Stimulated activated CD8-positive, alpha-beta memory T cell treated with anti-CD3 and anti-CD28 coated beads, Interleukin-4, amount 100 ng/mL, for 24 hours (primary cell): ENCODE measurements around the gene UBR4.
"Not testable (repeated sequence)": the region's sequence is repeated elsewhere in the genome, so short reads cannot be mapped to it uniquely, and the experiment has no call there.

ENCODE experiments used
- DNase-seq: peaks from one replicate; pipeline ENCODE4 v3.0.0-alpha.2; 2020; ENCODE audit warnings: low read depth

Gene UBR4

DNA sequence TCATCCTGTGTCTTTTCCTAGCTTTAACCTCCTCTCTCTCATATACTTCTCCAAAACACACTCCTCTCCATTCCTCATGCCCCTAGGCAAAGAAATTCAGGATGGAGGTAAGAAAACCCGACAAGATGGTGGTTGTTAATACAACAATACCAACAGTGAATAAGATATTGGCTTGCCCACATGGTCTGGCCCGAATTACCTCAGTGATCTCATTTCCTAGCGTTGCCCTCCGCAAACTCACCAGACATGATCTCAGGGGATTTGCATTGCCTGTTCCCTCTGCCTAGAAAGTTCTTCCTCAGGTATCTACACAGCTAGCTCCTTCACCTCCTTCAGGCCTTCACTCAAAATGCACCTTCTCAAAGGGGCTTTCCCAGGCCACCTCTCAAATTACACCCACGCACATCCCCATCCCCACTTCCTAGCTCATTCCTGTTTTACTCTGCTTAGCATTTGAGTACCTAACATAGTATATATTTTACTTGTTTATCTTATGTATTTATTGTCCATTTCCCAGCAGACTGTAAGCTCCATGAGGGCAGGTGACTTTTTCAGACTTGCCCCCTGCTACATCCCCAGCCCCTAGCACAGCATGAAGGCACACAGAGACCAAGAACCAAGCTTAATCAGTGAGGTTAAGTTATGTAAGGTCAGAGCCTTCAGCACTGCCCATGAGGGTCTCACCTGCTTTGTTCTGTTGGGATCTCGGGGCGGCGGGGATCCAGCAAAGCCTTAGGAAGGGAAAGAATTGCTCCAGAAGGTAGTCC, 10.2 kb upstream of the UBR4 start:
- DNase-seq = no peak

DNA sequence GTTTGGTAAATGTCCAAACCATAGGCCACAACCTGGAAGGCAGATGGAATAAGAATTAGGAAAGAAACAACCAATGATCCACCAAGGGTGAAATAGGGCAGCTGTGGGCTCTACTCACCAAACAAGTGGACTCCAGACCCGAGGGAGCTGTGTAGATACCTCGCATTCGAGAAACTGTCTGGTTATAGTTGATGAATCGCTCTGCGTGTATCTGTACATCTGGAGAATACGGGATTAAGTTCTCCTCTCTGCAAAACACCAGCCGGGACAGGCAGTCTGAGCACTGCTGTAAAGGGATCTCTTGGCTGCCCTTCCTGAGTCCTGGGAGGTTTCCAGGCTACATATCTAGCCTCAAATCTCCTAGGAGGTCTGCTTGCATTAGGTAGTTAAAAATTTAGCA, 9.4 kb upstream of the UBR4 start:
- no peak for DNase-seq

DNA sequence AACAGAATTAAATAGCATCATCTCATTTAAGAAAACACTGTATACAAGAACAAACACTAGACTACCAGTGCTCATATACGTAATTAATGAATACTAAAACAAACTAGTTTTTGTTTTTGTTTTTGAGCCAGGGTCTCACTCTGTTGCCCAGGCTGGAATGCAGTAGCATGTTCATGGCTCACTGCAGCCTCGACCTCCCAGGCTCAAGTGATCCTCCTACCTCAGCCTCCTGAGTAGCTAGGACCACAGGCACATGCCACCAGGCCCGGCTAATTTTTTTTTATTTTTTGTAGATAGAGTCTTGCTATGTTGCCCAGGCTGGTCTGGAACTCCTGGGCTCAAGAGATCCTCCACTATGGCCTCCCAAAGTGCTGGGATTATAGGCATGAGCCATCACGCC, 6.5 kb upstream of the UBR4 start:
- DNase-seq = not testable (repeated sequence)

DNA sequence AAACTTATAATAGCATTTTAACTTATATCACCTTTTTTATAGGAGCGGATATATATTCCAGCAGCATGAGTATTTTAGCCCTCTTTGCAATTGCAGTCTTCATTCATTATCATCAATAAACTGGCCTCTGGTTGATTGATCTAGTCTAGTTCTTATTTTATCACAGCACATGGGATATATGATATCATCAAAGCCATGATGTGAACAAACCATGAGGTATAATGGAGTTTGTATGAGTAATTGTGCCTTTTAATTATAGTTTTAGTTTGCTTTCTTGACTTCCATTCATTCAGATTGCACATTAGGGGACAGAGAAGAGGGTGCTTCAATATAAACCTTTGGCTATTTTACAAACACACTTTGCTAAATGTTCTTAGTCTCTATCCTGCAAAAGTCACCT, 3.5 kb upstream of the UBR4 start:
- no peak for DNase-seq

DNA sequence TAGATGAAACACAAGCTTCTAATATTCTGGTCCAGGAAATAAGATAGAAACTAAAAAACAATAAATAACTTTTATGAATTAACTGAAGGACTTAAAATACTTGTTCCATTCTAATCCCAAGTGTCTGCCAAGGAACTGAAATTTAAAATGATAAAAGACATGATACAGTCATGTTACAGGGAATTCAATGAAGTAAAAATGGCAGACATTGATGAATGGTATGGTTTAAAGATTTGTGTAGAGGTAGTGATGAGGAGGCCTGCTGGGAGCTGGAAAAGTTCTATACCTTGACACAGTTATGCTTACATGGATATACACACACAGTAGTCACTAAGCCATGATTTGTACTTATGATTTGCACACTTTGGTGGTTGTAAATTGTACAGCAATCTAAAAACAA, 2.1 kb upstream of the UBR4 start:
- no peak for DNase-seq

DNA sequence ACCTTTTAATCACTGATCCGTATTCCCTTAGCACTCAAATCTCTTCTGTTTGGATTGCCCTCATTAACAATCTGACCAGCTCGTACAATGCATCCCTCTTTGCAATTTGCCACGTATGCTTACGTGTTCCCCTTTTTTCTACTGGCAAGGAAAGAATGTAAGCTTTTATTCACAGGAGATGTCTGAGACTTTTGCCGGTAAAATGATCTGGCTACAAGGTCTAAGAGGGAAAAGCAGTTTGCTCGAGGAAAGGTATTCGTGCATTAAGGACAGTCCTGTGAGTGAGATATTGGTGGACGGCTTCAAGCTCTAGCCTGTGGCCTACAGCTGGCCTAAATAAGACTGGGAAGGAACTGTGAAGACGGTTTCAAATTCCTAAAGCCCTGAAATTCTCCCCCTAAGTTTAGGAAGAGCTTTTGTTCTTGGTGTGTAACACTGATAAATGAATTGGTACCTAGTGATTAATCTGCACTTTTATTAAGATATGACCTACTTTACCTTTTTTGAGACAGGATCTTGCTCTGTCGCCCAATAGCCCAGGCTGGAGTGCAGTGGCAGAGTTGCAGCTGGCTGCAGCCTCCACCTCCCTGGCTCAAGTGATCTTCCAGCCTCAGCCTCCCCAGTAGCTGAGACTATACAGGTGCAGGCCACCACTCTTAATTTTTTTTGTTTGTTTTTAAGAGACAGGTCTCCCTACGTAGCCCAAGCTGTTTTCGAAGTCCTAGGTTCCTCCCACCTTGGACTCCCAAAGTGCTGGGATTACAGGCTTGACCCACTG, 895 bp upstream of the UBR4 start:
- no peak for DNase-seq

DNA sequence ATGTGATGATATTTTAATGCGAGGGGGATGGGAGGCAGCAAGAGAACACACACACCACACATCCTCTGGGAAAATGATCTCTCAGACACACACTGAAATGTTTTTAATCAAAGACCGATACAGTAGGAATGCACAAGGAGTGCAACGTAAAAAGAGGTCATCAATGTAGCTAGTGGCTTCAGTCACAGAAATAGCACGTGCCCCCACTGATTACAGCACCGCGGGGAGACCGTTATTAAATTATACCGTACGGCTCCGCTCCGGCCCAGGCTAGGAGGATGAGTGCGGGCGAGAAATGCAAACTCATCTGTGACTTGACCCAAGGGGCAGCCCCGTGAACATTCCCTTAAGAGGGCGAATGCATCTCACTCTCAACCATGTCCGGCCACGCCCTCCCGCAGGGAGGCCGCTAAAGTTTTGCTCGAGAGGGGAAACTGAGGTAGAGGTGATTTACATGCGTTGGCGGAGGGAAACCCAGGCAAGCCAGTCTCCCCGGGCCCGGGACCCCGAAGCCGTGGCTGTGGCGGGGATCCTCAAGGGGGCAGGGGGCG, 552 bp downstream of the UBR4 start:
- peak; percentile 55 for DNase-seq

DNA sequence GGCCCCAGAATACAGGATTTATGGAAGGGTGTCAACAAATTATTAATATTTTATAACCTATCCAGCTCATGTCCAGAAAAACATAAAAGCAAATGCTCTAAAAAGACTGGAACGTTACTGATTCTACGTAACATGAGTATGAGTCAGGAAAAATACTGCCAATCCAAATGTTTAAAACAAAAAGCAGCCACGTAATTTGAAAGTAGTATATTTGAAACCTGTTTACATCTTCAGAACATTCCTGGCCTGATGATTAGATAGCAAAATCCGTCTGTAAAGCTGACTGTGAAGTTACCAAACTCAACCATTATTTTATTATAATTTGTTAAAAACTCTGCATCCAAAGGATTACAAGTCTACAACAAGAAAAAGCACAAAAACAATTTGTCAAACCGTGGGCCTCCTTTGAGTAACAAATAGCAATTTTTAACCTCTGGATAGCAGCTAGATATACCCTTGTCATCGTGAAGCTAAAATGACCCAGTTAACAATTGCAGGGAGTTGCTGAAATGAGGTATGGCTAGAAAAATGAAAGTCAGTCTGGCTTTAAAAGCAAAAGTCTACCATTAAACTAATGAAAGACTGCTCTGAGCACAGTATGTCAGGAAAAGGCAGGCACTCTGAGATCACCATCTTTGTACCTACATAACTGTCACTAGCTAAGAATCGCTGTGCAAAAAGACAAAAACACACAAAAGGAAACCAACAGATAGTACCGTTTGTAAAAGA, 1.2 kb downstream of the UBR4 start:
- no peak for DNase-seq

DNA sequence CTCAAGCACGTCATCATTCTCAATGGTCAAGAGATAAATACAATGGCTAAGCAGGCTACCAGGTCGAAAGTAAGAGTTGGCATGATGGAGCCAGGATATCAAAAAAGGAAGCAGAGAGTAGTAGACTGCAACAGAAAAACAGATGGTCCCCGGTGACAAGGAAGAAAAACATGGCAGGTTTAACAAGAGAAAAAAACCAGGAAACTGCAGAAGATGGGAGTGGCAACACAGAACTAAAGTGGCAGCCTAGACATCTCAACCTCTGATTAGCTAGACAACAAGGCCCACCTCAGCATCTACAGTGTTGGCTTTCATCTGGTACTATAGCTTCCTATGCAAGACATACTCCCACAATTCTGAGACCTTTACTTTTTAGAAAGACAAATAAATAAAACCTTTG, 3.1 kb downstream of the UBR4 start:
- DNase-seq = no peak

DNA sequence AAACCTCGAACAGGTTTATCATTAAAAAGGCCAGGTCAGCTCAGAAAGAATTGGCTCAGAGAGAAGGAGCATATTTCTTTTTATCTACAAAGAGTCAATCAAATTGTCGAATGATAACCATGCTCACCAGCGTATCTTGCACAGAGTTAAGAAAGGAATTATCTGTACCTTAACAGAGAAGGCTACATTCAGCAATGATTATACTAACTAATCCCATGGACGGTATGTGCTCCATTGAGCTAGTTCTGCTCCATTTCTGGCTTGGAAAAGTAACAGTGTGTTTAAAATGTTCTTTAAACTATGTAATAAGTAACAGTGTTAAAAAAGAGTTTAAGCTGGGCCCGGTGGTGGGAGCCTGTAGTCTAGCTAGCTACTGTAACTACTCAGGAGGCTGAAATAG, 4.2 kb downstream of the UBR4 start:
- no peak for DNase-seq

DNA sequence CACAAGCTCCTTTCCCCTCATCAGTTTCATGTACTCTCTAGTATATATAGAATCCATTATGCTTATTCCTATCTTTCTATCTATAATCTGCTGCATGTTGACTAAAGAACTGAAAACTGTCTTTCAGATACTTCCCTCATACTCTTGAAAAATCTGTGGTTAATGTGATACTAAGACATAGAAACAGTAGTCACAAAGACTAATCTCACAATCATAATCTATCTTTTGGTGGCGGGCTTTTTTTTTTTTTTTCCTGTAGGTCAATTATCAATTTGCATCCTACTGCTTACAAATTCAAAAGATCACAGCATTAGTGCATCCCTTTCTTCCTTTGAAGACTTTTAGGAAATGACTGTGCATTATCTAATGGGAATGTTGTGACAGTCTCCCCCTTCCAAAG, 4.7 kb downstream of the UBR4 start:
- DNase-seq = no peak

DNA sequence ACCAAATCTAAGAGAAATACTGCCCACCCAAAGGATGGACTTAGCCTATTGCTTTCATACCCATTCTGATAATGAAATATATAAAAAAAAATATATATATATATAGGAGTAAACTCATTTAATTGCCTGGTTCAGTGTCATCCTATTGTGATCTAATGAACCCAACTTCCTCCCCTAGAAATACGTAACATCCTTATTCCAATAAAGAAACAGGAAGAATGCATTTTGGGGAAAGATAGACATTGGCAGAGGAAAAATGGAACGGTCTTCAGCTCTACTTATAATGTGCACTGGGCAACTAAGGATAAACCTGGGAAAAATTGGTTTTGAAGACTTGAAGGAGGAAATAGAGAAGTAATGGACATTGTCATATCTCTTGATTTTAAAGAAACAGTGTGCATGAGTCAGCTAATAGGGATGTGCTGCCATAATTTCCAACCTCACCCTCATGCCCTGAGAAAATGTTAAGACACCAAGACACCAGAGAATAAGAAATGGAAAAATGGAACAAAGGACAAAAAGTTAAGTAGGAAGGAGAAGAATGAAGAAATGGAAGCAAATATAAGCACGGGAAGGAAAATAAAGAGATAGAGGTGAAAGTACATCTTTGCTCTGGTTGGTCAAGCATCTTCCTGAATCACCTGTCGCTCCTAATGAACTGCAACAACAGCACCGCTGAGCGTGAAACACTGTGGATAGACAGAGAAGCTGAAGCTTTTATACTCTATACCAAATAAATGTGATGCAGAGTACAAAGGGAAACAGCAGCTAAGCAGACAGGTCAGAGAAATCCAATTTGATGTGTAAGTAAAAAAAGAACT, 5.4 kb downstream of the UBR4 start:
- DNase-seq = no peak

DNA sequence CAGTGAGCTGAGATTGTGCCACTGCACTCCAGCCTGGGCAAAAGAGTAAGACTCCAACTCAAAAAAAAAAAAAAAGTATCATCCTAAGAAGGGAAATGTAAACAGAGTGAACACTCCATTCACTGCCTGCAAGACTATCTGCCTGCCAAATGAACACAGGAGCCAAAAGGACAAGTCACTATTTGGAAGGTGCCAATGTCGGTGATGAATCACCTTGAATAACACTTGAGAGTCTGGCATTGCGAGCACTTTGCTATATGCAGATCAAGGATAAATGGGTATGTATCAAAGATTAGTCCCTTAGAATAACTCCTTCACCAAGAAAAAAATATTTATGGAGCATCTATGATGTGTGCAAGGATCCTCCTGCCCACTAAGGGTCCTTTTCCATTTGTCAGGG, 6.6 kb downstream of the UBR4 start:
- DNase-seq = no peak

DNA sequence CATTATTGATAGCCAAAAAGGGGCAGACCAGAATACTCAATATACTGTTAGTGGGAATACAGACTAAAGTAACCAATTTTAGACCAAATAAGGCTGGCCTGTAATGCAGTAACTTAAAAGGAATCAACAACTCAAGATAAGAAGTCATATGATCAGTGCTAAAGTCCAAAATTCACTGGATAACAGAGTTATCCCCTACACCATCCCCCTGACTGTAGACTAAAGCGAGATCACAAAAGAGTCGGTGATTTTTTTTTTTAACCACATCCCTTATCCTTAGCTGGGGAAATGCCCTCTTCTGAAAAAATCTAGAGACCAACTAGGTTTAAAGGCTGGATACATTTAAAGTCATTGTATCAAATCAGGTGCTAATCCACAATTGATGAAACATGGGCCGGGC, 7.7 kb downstream of the UBR4 start:
- no peak for DNase-seq

DNA sequence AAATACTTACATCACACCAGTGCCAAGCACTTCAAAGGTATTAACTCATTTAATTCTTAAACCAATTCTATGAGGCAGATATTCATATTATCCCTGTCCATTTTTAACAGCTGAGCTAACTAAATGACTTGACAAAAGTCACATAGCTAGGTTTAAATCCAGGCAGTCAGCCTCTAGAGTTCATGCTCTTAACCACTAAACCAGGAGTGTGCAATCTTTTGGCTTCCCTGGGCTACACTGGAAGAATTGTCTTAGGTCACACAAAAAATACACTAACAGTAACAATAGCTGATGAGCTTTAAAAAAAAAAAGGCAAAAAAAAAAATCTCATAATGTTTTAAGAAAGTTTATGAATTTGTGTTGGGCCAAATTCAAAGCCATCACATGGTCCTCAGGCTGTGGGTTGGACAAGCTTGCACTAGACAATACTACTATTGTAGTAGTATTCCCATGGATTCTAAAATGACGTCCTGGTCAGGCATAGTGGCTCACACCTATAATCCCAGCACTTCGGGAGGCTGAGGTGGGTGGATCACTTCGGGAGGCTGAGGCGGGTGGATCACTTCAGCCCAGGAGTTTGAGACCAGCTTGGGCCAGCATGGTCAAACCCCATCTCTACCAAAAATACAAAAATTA, 10.0 kb downstream of the UBR4 start:
- DNase-seq = no peak

DNA sequence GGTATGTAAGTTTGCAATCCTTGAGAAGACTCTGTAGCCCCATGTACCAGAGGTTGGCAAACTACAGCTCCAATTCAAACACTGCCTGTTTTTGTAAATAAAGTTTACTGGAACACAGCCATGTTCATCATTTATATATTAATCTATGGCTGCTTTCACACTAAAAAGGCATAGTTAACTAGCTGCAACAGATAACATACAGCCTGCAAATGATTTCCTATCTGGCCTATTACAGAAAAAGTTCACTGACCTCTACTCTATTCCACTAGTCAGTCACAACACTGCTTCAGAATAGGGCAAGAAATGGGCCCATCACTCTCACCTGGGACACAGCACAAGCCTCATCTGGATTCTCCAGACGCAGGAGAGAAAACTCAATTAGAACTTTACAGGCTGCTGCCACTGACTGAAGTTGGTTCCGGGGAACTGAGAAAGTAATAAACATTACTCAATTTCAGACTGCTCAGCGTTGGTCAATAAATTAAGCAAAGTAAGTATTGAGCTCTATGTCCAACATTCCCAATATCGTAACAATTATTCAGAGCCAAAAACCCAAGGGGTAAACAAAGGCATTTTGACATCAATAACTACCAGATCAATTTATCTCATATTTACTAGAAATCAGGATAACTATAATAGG, 10.6 kb downstream of the UBR4 start:
- no peak for DNase-seq

DNA sequence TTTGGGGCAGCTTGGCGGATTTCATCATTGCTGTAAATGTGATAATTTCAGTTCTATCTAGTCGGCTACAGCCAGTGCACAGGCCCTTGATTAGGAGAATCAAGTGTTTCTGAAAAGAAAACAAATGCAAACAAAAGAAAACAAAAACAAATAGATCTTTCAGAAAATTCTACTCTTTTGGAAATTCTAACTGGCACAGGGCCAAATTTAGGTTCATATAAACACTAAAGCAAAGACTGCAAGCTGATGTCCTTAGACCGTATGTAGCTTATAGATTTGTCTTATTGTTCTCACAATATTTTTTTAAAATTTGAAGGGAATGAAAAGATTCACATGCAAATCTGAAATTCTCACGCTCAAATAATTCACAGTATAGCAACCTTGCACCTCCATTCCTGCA, 11.2 kb downstream of the UBR4 start:
- no peak for DNase-seq

DNA sequence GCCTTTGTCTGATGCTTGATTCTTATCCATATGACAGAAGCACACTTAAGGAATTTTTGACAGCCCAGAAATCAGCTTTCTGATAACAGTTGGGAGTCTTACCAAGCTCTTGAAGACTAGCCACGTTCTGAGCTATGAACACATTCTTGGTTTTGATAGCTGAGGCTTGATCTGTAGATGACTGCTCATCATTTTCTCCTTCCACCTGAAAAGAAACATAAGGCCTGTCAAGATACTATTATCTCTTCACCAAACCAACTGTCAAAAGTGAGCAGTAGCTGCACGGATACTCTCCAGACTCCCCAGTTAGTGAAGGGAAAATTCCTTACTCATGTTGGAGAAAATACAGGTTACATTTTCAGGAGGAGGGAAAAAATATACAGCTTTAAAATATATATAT, 12.2 kb downstream of the UBR4 start:
- DNase-seq = no peak

DNA sequence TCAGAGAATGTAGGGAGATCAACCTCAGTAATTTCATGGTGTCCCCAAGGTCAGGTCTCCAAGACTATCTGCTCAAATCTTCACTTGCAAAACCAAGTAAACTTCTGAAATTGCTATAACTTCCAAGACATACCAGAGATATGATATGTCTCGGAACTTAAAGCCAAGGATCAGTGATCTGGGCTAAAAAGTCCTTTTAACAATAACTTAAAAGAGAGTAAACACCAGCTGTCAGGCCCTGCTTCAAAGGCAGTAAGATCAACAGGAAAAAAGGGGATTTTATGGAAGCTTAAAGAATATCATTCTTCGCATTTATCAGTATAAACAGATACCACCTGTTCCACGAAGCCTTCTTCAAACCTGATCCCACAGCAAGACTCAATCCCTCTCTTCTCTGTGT, 13.7 kb downstream of the UBR4 start:
- DNase-seq = no peak

DNA sequence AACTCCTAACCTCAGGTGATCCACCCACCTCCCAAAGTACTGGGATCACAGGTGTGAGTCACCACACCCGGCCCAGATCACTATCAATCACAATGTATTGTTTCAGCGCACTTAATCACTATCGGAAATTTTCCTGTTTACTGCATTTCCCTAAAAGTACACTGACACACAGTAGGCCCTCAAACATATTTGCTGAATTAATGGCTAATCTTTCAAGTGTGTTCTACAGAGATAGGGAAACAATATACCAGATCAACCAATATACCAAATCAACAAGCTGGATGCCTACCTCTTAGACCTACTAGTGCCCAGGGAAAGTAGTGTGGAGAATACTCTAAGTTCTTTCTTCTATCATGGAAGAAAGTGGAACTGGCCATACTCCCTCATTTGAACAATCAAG, 17.1 kb downstream of the UBR4 start:
- no peak for DNase-seq

DNA sequence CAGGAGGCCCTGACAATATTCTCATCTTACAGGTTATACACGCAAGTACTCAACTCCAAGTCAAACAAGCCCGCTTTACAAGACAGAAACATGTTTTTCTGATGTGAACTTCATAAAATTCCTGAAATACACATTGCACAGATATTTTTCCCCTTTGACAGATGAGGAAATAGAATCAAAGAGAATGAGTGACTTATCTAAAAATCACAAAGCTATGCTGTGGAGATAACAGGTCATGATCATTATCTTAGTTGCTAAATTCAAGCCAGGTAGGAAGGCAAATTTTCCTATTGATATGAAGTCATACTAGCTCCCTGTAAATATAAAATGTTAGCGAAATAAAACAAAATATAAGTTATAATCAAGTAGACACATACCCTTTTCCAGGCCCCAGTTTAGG, 18.3 kb downstream of the UBR4 start:
- DNase-seq = no peak
